Endothelial cell of umbilical vein (primary cell): ENCODE data around the gene COL5A1. TPM values are rescaled to one million over a fixed set of nuclear protein-coding genes. Genes with fewer than 3 reads are reported as not detected.
A peak's percentile ranks its signal among the peaks of the same experiment; 100 is the strongest.

ENCODE experiments used
- BruUV-seq: library from RNA; stranded (reverse); fragments of 400-500 nt; replicated peaks from 2 replicates; lab custom pipeline; 2021; lab: Mats Ljungman, UMichigan
- CTCF ChIA-PET: fragments of 300-600, 350-600 bp; sonication (Branson Sonifier 250); formaldehyde crosslinking; loops from one replicate; lab custom pipeline; 2021; ENCODE audit warnings: antibody characterized with exemption, inconsistent platforms; lab: Charles Lee
- POLR2A ChIA-PET: fragments of 300-600, 350-600 bp; sonication (Branson Sonifier 250); formaldehyde crosslinking; loops from one replicate; lab custom pipeline; 2021; ENCODE audit warnings: antibody characterized with exemption, inconsistent platforms; lab: Charles Lee
- DNase-seq: peaks from one replicate; pipeline ENCODE4 v3.0.0-alpha.2; 2011; ENCODE audit warnings: low read depth, low spot score
- FAIRE-seq: peaks from 2 replicates; lab custom pipeline; 2011; peaks lifted over from hg19 to GRCh38; lab: Jason Lieb, UNC
- H2AFZ ChIP-seq: 2 replicates; pipeline ENCODE4 v1.6.0; 2012; ENCODE audit warnings: low read depth, low read length, control low read depth, inconsistent platforms
- H3K27ac ChIP-seq: 2 replicates; pipeline ENCODE4 v1.5.1; 2011; ENCODE audit warnings: low read depth, mild to moderate bottlenecking, control low read depth, low read length, moderate library complexity; ENCODE audit not compliant: insufficient read depth
- H3K27me3 ChIP-seq, 2 experiments: 2 replicates each; pipeline versions ENCODE4 v1.6.0 to v1.6.1; 2011; ENCODE audit warnings: low read length in 2 of 2, mixed read lengths in 1 of 2; ENCODE audit not compliant: control insufficient read depth in 2 of 2, insufficient read depth in 2 of 2
- H3K36me3 ChIP-seq, 2 experiments: 2 replicates in 1 of 2; 3 replicates in 1 of 2; pipeline ENCODE4 v1.5.1; 2011; ENCODE audit warnings: low read length in 2 of 2, mild to moderate bottlenecking in 1 of 2, moderate library complexity in 1 of 2; ENCODE audit not compliant: control insufficient read depth in 2 of 2, insufficient read depth in 2 of 2; ENCODE audit errors: extremely low read depth in 1 of 2
- H3K4me1 ChIP-seq: 3 replicates; pipeline ENCODE4 v1.5.1; 2011; ENCODE audit warnings: mild to moderate bottlenecking, low read length; ENCODE audit not compliant: control insufficient read depth, insufficient read depth; ENCODE audit errors: extremely low read depth
- H3K4me2 ChIP-seq: 2 replicates; pipeline ENCODE4 v1.6.1; 2011; ENCODE audit warnings: low read length, control low read depth, mixed read lengths; ENCODE audit not compliant: insufficient read depth
- H3K4me3 ChIP-seq, 3 experiments: fragments of 200-600 bp in 1 of 3; sonication (generic), shearing (Covaris generic) in 1 of 3; replicated peaks in 1 of 3; 2 replicates each; pipeline ENCODE4 v1.5.1; 2011 to 2016; ENCODE audit warnings: control low read depth in 3 of 3, low read length in 3 of 3, mild to moderate bottlenecking in 2 of 3, inconsistent platforms in 1 of 3, low read depth in 1 of 3, moderate library complexity in 1 of 3; ENCODE audit not compliant: insufficient read depth in 1 of 3
- H3K79me2 ChIP-seq: 2 replicates; pipeline ENCODE4 v1.6.0; 2012; ENCODE audit warnings: low read length, inconsistent platforms; ENCODE audit not compliant: control insufficient read depth, insufficient read depth
- H3K9ac ChIP-seq: replicated peaks from 2 replicates; pipeline ENCODE3; 2011; ENCODE audit warnings: low read length, control low read depth; ENCODE audit not compliant: insufficient read depth; ENCODE audit errors: extremely low read depth
- H3K9me1 ChIP-seq: replicated peaks from 3 replicates; pipeline ENCODE4 v1.6.0; 2011; ENCODE audit warnings: mild to moderate bottlenecking, low read length; ENCODE audit not compliant: control insufficient read depth, insufficient read depth; ENCODE audit errors: extremely low read depth
- H3K9me3 ChIP-seq: replicated peaks from 2 replicates; pipeline ENCODE4 v1.5.1; 2012; ENCODE audit warnings: low read length, inconsistent platforms; ENCODE audit not compliant: control insufficient read depth, insufficient read depth
- H4K20me1 ChIP-seq: replicated peaks from 2 replicates; pipeline ENCODE3; 2011; ENCODE audit warnings: mild to moderate bottlenecking, low read length; ENCODE audit not compliant: control insufficient read depth, insufficient read depth; ENCODE audit errors: extremely low read depth
- CTCF ChIP-seq, 2 donors: IDR thresholded peaks; 1 replicate in 1 of 2; 2 replicates in 1 of 2; pipeline ENCODE4 v1.5.1; 2011; ENCODE audit warnings: low read length in 2 of 2, mild to moderate bottlenecking in 2 of 2, moderate library complexity in 2 of 2, control low read depth in 1 of 2, inconsistent platforms in 1 of 2, low read depth in 1 of 2; ENCODE audit not compliant: insufficient read depth in 1 of 2; ENCODE audit errors: extremely low read depth in 1 of 2
- EZH2 ChIP-seq: IDR thresholded peaks from 2 replicates; pipeline ENCODE4 v1.6.1; 2012; ENCODE audit warnings: borderline replicate concordance, low read depth, mild to moderate bottlenecking, moderate library complexity, low read length, inconsistent platforms; ENCODE audit not compliant: severe bottlenecking
- FOS ChIP-seq: IDR thresholded peaks from 2 replicates; pipeline ENCODE4 v1.6.1; 2011; ENCODE audit warnings: mild to moderate bottlenecking, low read length, moderate library complexity, borderline replicate concordance; ENCODE audit not compliant: insufficient read depth
- GATA2 ChIP-seq: IDR thresholded peaks from 2 replicates; pipeline ENCODE4 v1.7.0; 2011; ENCODE audit warnings: low read depth, mild to moderate bottlenecking, moderate library complexity, mixed read lengths, low read length; ENCODE audit not compliant: insufficient read length, insufficient read depth
- JUN ChIP-seq: IDR thresholded peaks from 2 replicates; pipeline ENCODE4 v1.6.1; 2011; ENCODE audit warnings: borderline replicate concordance, low read depth; ENCODE audit not compliant: insufficient read length, insufficient read depth
- MAX ChIP-seq: IDR thresholded peaks from 2 replicates; pipeline ENCODE4 v1.6.1; 2011; ENCODE audit not compliant: insufficient read depth, insufficient read length
- MYC ChIP-seq: IDR thresholded peaks from one replicate; pipeline ENCODE4 v1.6.1; 2011; ENCODE audit warnings: mild to moderate bottlenecking, low read depth, low read length
- POLR2A ChIP-seq: IDR thresholded peaks from 2 replicates; pipeline ENCODE4 v1.6.1; 2012; ENCODE audit warnings: low read depth, mild to moderate bottlenecking, control low read depth, low read length
- POLR2AphosphoS5 ChIP-seq: IDR thresholded peaks from 2 replicates; pipeline ENCODE4 v1.6.1; 2012; ENCODE audit warnings: low read depth, mild to moderate bottlenecking, control low read depth, low read length, moderate library complexity; ENCODE audit not compliant: insufficient read depth
- dilution Hi-C: fragments of 300-500 bp; cut with MboI; formaldehyde crosslinking; loops from one replicate; pipeline ENCODE4 v1.15.0; 2019; ENCODE audit warnings: low sequenced_read_pairs; ENCODE audit not compliant: extremely low pct_ligation_motif_present
- intact Hi-C: fragments of 100-400 bp; cut with micrococcal nuclease; formaldehyde crosslinking; loops from one replicate; pipeline ENCODE4 v1.10.0; 2022
- polyA plus RNA-seq, 4 experiments: library from polyadenylated mRNA; depleted of rRNA in 3 of 4; stranded (reverse) in 3 of 4; unstranded in 1 of 4; fragments of >200 nt; gene quantifications; 2 replicates each; pipeline versions ENCODE4 v1.2.1 to v1.2.3, GENCODE V29; 2011 to 2012; ENCODE audit warnings: missing spikeins in 1 of 4
- total RNA-seq: library from RNA; stranded (reverse); gene quantifications from 2 replicates; pipeline ENCODE4 v1.2.3, GENCODE V29; 2021

Gene COL5A1
- total and polyA plus RNA-seq, 2 donors (not counting 3 experiments of a cell fraction or from before 2014, with no cell fraction given): 97.4 to 175 TPM

DNA sequence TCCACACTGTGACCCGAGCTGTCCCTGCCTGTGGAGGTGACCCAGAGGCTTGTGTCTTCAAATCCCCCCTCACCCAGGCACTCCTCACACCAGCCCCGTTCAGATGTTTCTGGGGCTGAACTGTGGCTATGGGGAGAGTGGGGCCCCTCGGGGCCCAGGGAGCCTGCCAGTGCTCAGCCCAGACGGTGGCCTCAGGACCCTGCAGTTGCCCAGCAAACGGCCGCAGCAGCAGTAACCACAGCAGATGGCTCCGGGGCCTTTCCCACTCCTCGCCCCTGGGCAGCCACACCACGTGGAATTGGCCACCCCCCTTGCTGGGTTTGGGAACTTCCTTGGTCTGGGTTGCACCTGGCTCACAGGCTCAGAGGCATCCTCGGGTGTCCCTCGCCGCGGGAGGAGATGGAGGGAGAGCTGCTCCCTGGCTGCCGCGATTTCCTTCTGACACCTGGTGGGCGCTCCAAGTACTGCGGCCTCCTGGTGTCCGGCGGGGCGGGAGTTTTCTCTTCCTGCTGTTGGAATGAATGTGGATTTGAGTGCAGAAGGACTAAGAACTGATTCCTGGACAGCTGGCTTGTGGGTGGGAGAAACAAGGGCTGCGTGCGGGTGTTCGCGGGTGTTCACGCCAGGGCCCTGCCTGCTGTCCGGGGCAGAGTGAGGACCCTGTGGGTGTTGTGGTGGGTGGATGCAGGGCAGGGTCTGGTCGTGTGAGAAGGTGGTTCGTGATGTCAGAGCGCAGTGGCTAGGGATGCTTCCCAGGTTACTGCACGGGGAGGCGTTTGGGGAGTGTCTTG, 97.5 kb downstream of the COL5A1 start:
- Histone ChIP-seq H3K9me3 (no peaks in the 10 kb centered on the region), H3K36me3 (peaks cover 0 to 15% of the 10 kb centered on the region in 2 experiments), H4K20me1 (no peaks in the 10 kb centered on the region), H3K9ac (no peak overlapping the region), H3K4me3 (no peak overlapping the region), H3K79me2 (no peaks in the 10 kb centered on the region), H3K27me3 (no peaks in the 10 kb centered on the region), H2AFZ (no peak overlapping the region), H3K27ac (no peak overlapping the region), H3K4me2 (no peak overlapping the region), H3K9me1 (no peaks in the 10 kb centered on the region), H3K4me1 (no peaks in the 10 kb centered on the region)
- CTCF ChIA-PET: interaction anchor here (0.7 to 3.2 kb wide), 16 partner anchors 10 to 568 kb away, joined by 3 to 85 read pairs (median 4); partner anchors contain the start of gene COL5A1
- POLR2A ChIA-PET: no interaction called here
- DNase-seq: peak; percentile 43
- peak; percentile 56 for FAIRE-seq
- BruUV-seq: no TSS peak
- TF ChIP-seq CTCF (IDR thresholded peaks at IDR 0.05; ENCODE audit: extremely low read depth in 1 of 2, insufficient read depth in 1 of 2, low read depth in 1 of 2, low read length in 2 of 2) (peak; percentile 71 to 87), JUN (no peak)
- dilution Hi-C loops: no loop called here
- intact Hi-C loops: loop anchor here (1.0 kb wide), 2 partner anchors 41 to 290 kb away; no protein-coding TSS in a partner anchor

- TF ChIP-seq MAX: no peak
- no peak for TF ChIP-seq POLR2A
- TF ChIP-seq GATA2: no peak
- TF ChIP-seq EZH2: no peak
- TF ChIP-seq FOS: no peak
- no peak for TF ChIP-seq MYC
- TF ChIP-seq POLR2AphosphoS5: no peak
- TF ChIP-seq CTCF (IDR thresholded peaks at IDR 0.05; ENCODE audit: extremely low read depth in 1 of 2, insufficient read depth in 1 of 2, low read depth in 1 of 2, low read length in 2 of 2): no peak
- no peak for TF ChIP-seq JUN
- Histone ChIP-seq H3K4me1 (no peaks in the 10 kb centered on the region), H2AFZ (no peak overlapping the region), H3K4me3 (no peak overlapping the region), H3K27ac (no peak overlapping the region), H3K27me3 (no peaks in the 10 kb centered on the region), H3K36me3 (peaks cover 0 to 20% of the 10 kb centered on the region in 2 experiments), H4K20me1 (no peaks in the 10 kb centered on the region), H3K9ac (no peak overlapping the region), H3K4me2 (no peak overlapping the region), H3K9me3 (no peaks in the 10 kb centered on the region), H3K79me2 (no peaks in the 10 kb centered on the region), H3K9me1 (no peaks in the 10 kb centered on the region)
- intact Hi-C loops (loop anchor here (1.0 kb wide), 2 partner anchors 41 to 290 kb away; no protein-coding TSS in a partner anchor), dilution Hi-C loops (no loop called here)
- ChIA-PET CTCF (interaction anchor here (1.0 to 3.2 kb wide), 15 partner anchors 10 to 569 kb away, joined by 3 to 85 read pairs (median 5); partner anchors contain the start of gene COL5A1), POLR2A (no interaction called here)
- no peak for DNase-seq
- FAIRE-seq: no peak
- BruUV-seq: no TSS peak
Measured at GRCh38 chr9:134739660-134739968, 98.0 kb downstream of the COL5A1 start.
